AG08395 (cell line): Measurements from ENCODE around the gene DERL2.
A peak's percentile ranks its signal among the peaks of the same experiment; 100 is the strongest.
"Not testable (repeated sequence)": the region's sequence is repeated elsewhere in the genome, so short reads cannot be mapped to it uniquely, and the experiment has no call there.

ENCODE experiments used
- DNase-seq: peaks from one replicate; pipeline ENCODE4 v3.0.0; 2012; ENCODE audit warnings: mixed read lengths, low spot score

Gene DERL2

GRCh38 chr17:5437721-5438317, 48.2 kb downstream of the DERL2 start:
- DNase-seq = no peak

- not testable (repeated sequence) for DNase-seq
Measured at GRCh38 chr17:5435781-5436315, 50.1 kb downstream of the DERL2 start.

GRCh38 chr17:5434984-5435383, 51.0 kb downstream of the DERL2 start:
- DNase-seq = no peak

- DNase-seq = no peak
Measured at GRCh38 chr17:5431949-5432556, 53.9 kb downstream of the DERL2 start.

DNA sequence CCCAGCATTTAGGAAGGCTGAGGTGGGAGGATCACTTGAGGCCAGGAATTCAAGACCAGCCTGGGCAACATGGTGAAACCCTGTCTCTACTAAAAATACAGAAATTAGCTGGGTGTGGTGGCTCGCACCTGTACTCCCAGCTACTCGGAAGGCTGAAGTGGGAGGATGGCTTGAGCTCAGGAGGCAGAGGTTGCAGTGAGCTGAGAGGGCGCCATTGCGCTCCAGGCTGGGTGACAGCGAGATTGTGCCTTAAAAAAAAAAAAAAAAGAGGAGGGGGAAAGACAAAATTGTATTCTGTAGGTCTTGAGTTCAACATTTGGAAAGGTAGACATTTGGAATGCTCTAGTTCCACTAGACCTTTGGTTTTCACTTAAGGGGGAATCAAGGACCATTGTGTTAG, 54.7 kb downstream of the DERL2 start:
- DNase-seq = not testable (repeated sequence)

- no peak for DNase-seq
Measured at GRCh38 chr17:5430413-5430999, 55.5 kb downstream of the DERL2 start.

DNA sequence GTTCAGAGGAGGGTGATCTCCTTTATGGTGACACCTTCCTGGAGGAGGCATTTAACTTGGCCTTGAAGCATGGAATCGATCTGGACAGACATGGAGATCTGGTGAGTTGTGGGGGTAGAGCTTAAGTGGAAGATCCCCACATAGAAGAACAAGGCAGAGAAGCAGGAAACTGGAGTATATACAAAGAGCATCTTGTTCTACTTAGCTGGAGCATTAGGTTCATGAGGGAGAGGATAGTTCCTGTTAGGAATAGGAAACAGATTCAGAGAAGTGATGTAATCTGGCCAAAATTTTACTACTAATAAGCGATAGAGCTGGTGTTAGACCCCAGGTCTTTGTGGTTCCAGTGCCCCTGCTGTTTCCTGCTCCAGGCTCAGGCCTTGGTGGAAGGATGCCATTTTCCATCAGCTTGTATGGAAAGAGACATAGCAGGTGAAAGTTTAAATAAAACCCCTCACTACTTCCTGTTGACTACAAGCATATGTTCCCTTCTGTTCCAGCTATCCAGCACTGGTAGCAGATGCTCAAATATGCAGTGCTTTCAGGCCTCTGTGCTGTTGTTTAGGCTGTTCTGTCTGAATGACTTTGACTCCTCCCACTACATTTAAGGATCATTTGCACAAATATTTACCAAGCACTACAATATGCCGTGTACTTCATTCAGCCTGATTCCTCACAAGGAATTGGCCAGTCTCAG, 56.6 kb downstream of the DERL2 start:
- DNase-seq = no peak

DNA sequence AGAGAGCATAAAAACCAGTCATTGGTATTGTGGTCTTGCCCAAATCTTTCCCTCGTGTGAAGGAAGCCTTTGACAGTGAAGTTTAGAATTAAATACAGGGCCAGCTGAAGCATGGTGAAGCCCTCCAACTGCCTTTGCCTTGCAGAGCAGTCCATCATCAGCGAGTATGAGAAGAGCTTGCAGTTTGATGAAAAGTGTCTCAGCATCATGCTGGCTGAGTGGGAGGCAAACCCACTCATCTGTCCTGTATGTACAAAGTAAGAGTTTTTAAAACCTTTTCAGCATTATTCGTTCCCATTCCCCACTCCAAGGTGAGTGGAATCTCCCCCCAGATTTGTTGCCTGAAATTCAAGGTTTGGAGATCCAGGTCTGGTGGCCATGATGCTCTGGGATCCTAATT, 60.2 kb downstream of the DERL2 start:
- no peak for DNase-seq

DNA sequence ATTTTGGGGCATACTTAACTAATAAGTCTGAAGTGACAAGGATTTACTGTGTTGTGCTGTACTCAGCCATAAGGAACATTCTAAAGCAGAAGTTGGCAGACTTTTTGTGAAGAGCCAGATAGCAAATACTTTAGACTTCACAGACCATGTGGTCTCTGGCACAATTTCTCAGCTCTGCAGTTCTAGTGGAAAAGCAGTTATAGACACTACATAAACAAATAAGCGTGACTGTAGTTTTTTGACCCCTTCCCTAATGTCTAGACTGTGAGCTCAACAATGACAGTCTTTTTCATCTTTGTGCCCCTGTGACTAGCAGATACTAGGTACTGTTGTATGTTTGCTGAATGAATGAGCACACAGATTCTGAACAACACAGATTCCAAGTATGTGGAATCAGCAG, 61.1 kb downstream of the DERL2 start:
- DNase-seq = no peak

GRCh38 chr17:5422505-5422904, 63.5 kb downstream of the DERL2 start:
- peak; percentile 69 for DNase-seq
